ENCODE results near the gene DCAF17.

DCAF17 gene

GRCh38 chr2:171393487-171393886, 40.5 kb upstream of the DCAF17 start:
- H3K27ac ChIP-seq = no peak overlapping the region
- no peak for TF ChIP-seq CTCF (conservative IDR thresholded peaks at IDR 0.05)

- no peak overlapping the region for H3K27ac ChIP-seq
- TF ChIP-seq CTCF (conservative IDR thresholded peaks at IDR 0.05) = no peak
Measured at GRCh38 chr2:171394164-171394740, 39.8 kb upstream of the DCAF17 start.

GRCh38 chr2:171399292-171399691, 34.7 kb upstream of the DCAF17 start:
- no peak overlapping the region for H3K27ac ChIP-seq
- no peak for TF ChIP-seq CTCF (conservative IDR thresholded peaks at IDR 0.05)

DNA sequence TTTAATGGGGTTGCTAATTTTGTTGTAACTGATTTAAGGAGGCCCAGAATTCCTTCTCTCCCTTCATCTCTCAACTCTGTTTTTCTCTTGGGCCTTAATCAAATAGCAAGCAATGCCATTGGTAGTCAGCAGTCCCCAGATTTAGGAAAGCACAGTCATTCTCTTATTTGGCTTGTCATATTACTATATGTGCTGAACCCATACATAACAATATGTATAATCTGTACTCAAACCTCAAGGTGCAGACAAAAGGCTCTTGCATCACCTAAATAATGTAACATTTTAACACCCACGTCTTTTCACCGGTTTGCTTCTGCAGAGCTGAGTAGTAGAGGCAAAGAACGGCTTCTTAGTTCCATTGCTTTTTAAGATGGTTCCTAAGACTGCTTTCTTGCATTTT, 33.6 kb upstream of the DCAF17 start:
- no peak overlapping the region for H3K27ac ChIP-seq
- TF ChIP-seq CTCF (conservative IDR thresholded peaks at IDR 0.05) = no peak

GRCh38 chr2:171401947-171402346, 32.1 kb upstream of the DCAF17 start:
- no peak overlapping the region for H3K27ac ChIP-seq
- TF ChIP-seq CTCF (conservative IDR thresholded peaks at IDR 0.05) = no peak

DNA sequence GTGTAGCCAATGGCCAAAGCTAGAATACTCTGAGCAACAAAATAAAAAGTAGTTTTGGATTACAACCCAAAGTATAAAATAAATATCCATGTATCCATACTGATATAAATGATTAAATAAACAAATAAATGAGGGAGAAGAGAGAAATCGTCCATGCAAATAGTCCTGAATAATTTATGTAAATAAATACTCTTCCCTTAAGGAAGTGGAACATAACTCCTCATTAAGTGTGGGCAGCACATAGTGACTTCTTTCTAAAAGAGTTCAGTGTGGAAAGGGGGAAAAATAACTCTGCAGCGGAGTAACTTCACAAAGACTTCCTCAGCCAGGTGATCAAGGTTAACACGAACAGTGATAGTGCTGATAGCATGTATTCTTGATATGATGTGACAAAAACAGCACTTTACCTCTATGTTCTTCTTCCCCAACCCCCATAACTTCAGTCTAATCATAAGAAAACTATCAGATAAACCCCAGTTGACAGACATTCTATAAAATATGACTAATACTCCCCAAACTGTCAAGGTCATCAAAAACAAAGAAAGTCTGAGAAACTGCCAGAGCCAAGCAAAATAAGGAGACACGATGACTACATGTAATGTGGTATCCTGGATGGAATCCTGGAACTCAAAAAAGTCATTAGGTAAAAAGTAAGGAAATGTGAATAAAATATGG, 31.0 kb upstream of the DCAF17 start:
- TF ChIP-seq CTCF (conservative IDR thresholded peaks at IDR 0.05) = no peak

DNA sequence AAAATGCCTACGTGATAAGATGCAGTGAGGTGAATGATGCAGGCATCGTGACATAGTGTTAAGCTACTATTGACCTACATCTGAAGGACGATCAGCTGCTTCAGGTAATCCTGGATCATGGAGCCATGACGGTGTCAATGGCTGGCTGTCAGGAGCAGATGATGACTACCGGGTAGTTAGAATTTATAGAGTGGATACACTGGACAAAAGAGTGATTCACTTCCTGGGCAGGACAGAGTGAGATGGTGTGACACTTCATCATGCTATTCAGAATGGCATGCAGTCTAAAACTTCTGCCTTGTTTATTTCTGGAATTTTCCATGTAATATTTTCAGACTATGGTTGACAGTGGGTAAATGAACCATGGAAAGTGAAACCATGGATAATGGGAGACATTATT, 29.8 kb upstream of the DCAF17 start:
- H3K27ac ChIP-seq = no peak overlapping the region
- TF ChIP-seq CTCF (conservative IDR thresholded peaks at IDR 0.05) = no peak

More for the DNA sequence above, 31.0 kb upstream of the DCAF17 start:
- H3K27ac ChIP-seq = no peak overlapping the region
